Suprapubic skin (tissue), 4 donors: Measurements from ENCODE around the gene PPIE. TPM values are rescaled to one million over a fixed set of nuclear protein-coding genes. Genes with fewer than 3 reads are reported as not detected.
"Not testable (repeated sequence)": the region's sequence is repeated elsewhere in the genome, so short reads cannot be mapped to it uniquely, and the experiment has no call there.

ENCODE experiments used
- DNase-seq, 2 donors: peaks; one replicate each; pipeline ENCODE4 v3.0.0-alpha.2; 2019; ENCODE audit warnings: low spot score in 2 of 2
- H3K27ac ChIP-seq: fragments of 200-600 bp; sonication (generic); one replicate; pipeline ENCODE4 v1.5.1; 2019
- H3K27me3 ChIP-seq: fragments of 200-600 bp; sonication (generic); one replicate; pipeline ENCODE4 v1.5.1; 2019
- H3K36me3 ChIP-seq: fragments of 200-600 bp; sonication (generic); one replicate; pipeline ENCODE4 v1.5.1; 2019
- H3K4me1 ChIP-seq: fragments of 200-600 bp; sonication (generic); one replicate; pipeline ENCODE4 v1.5.1; 2019
- H3K4me3 ChIP-seq: fragments of 200-600 bp; sonication (generic); one replicate; pipeline ENCODE4 v1.5.1; 2019; ENCODE audit warnings: mild to moderate bottlenecking
- H3K9me3 ChIP-seq: fragments of 200-600 bp; sonication (generic); one replicate; pipeline ENCODE4 v1.5.1; 2019
- CTCF ChIP-seq, 2 donors: fragments of 200-600 bp in 1 of 2; fragments of 450-650 bp in 1 of 2; sonication (generic) in 1 of 2; IDR thresholded peaks; one replicate each; pipeline ENCODE4 v1.5.1; 2016 to 2019; ENCODE audit warnings: antibody characterized with exemption in 2 of 2, mild to moderate bottlenecking in 1 of 2, moderate library complexity in 1 of 2
- EP300 ChIP-seq: sonication (generic); formaldehyde crosslinking; IDR thresholded peaks from one replicate; pipeline ENCODE4 v1.6.1; 2017; ENCODE audit warnings: antibody characterized with exemption
- POLR2A ChIP-seq, 2 donors: fragments of 450-650 bp; IDR thresholded peaks; one replicate each; pipeline ENCODE4 v1.6.1; 2017; ENCODE audit warnings: antibody characterized with exemption in 2 of 2, mild to moderate bottlenecking in 2 of 2, moderate library complexity in 2 of 2
- POLR2AphosphoS5 ChIP-seq, 3 donors: sonication (generic); formaldehyde crosslinking; IDR thresholded peaks; one replicate each; pipeline ENCODE4 v1.6.1; 2017; ENCODE audit warnings: antibody characterized with exemption in 3 of 3
- WGBS: methylation state at CpG from one replicate; pipeline ENCODE4 v1.1.5; 2018; 5-methylcytosine and 5-hydroxymethylcytosine counted together
- total RNA-seq, 4 donors: library from RNA; depleted of rRNA; stranded (reverse); fragments of >200 nt; gene quantifications; one replicate each; pipeline ENCODE4 v1.1.0, GENCODE V29; 2016

PPIE gene
- total RNA-seq, 4 donors from 2014 or later, result 27.0 to 40.6 (median 28.5) TPM

DNA sequence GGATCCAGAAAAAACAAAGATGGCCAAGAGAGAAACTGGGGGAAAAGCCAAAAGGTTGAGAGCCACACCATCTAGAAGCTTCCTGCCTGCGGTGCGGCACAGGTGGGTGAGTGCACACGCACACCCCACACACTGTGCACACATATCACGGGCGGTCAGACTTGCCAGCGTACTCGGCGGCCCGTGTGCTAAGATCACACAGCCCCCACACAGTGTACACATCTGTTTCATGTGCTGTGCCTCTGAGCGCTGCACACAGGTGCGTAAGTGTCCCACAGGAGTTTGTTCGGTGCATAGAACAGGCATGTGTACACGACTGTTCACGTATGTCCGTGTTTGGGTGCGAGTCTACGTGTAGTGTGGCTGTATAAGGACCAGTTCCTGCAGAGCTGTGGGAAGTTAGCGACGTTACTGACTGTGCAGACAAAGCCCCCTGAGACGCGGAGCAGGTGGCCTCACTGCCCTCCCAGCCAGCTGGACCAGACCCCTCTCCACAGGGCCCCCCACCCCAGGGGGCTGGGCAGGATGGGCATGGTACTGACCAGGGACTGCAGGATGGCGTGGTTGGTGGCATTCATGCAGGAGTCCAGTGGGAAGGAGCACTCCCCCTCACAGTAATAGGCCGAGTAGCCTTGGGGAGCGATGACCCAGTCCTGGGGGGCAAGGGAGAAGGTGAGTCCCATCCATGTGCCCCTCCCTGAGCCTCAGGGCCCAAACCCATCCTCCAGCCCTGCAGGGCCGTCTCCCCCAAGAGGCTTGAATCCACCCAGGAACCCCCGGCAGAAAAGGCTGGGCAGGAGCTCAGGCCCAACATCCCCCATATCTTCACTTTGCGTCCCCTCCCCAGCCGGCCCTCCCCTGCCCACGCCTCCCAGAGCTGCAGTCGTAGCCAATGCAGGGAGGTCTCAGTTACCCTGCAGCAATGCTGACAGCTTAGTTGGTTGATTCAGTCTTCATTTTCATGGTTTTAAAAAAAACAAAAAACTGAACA, 24.2 kb downstream of the PPIE start:
- H3K27me3 ChIP-seq, result no peaks in the 10 kb centered on the region
- peaks cover 44% of the 10 kb centered on the region for H3K36me3 ChIP-seq
- no peak overlapping the region for H3K27ac ChIP-seq
- 90% methylated on average over 18 of the region's 30 CpGs for WGBS
- TF ChIP-seq POLR2A (IDR thresholded peaks at IDR 0.05) (no peak), CTCF (IDR thresholded peaks at IDR 0.05) (no peak), EP300 (no peak), POLR2AphosphoS5 (IDR thresholded peaks at IDR 0.05) (no peak)
- no peak for DNase-seq
- H3K4me3 ChIP-seq, result no peak overlapping the region
- no peaks in the 10 kb centered on the region for H3K9me3 ChIP-seq
- no peaks in the 10 kb centered on the region for H3K4me1 ChIP-seq

- not testable (repeated sequence) for H3K9me3 ChIP-seq, H3K4me1 ChIP-seq, H3K4me3 ChIP-seq, H3K27ac ChIP-seq, H3K27me3 ChIP-seq, DNase-seq
- WGBS, result 75% methylated on average over 15 of the region's 18 CpGs
- peaks cover 34% of the 10 kb centered on the region for H3K36me3 ChIP-seq
Observed at GRCh38 chr1:39763619-39764374, 25.1 kb downstream of the PPIE start.

- H3K4me1 ChIP-seq, H3K27ac ChIP-seq, H3K9me3 ChIP-seq, H3K27me3 ChIP-seq, DNase-seq, H3K4me3 ChIP-seq: not testable (repeated sequence)
- peaks cover 27% of the 10 kb centered on the region for H3K36me3 ChIP-seq
- WGBS, result no CpG with 5 or more reads among the region's 19 CpGs
Observed at GRCh38 chr1:39764512-39764911, 25.8 kb downstream of the PPIE start.

DNA sequence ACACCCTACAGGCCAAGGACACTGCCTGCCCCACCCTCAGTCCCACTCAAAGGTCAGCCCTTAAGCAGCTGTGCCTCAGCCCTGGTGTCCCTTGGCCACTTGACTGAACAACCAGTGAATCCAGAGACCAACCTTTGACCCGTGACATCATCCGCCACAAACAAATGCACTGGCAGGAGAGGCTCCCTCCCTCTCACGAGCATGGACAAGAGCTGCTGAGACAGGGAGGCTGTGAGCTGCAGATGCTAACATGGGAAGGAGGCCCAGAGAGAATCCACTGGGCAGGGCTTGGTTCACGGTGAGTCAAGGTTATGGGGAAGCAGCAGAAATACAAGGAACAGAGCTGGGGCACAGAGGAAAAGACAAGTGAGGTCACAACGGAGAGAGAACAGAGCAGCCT, 27.8 kb downstream of the PPIE start:
- not testable (repeated sequence) for H3K9me3 ChIP-seq, H3K4me3 ChIP-seq, H3K27me3 ChIP-seq, H3K36me3 ChIP-seq, DNase-seq, H3K27ac ChIP-seq, H3K4me1 ChIP-seq
- WGBS, result 71% methylated on average over 2 of the region's 5 CpGs

GRCh38 chr1:39769502-39769901, 30.8 kb downstream of the PPIE start:
- not testable (repeated sequence) for H3K9me3 ChIP-seq, H3K27ac ChIP-seq, H3K27me3 ChIP-seq, H3K4me3 ChIP-seq, DNase-seq, H3K4me1 ChIP-seq, H3K36me3 ChIP-seq
- 53% methylated on average over 3 of the region's 19 CpGs for WGBS

- not testable (repeated sequence) for DNase-seq, H3K27me3 ChIP-seq, H3K36me3 ChIP-seq, H3K9me3 ChIP-seq, H3K4me1 ChIP-seq, H3K27ac ChIP-seq
- 12% methylated on average over 17 of the region's 71 CpGs for WGBS
- H3K4me3 ChIP-seq, result peak overlapping the region; percentile 26
Observed at GRCh38 chr1:39770100-39771021, 31.7 kb downstream of the PPIE start.

- not testable (repeated sequence) for H3K36me3 ChIP-seq, H3K9me3 ChIP-seq, H3K4me1 ChIP-seq, DNase-seq, H3K27ac ChIP-seq, H3K27me3 ChIP-seq
- WGBS, result no CpG with 5 or more reads among the region's 57 CpGs
- peak within 1 kb of the TSS; percentile 26 for H3K4me3 ChIP-seq
Observed at GRCh38 chr1:39771022-39771532, 32.4 kb downstream of the PPIE start, which contains the start of gene OXCT2. TSS of gene OXCT2 (minus strand) at chr1:39771348. CDS start at chr1:39771255, 93 bp downstream.

GRCh38 chr1:39773369-39773979, 34.8 kb downstream of the PPIE start:
- not testable (repeated sequence) for H3K27me3 ChIP-seq, H3K36me3 ChIP-seq, H3K4me3 ChIP-seq, H3K9me3 ChIP-seq, H3K4me1 ChIP-seq, DNase-seq, H3K27ac ChIP-seq
- WGBS, result no CpG with 5 or more reads among the region's 23 CpGs

DNA sequence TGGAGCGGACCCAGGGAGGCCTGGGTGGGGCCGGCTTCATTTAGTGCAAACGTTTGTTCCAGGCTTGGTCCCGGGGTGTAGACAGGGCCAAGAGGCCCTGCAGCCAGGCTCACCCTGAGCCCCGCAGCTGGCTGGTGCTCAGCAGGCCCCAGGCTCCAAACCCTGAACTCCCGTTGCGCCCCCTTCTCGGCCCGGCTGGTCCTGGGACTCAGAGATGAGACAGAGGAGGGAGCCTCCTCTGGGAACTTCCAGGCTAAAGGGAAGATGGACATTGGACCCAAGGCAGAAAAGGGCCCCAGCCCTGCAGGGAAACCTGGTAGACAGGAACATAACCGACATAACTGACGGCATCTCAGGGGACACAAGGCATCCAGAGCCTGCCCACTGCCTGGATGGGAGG, 36.5 kb downstream of the PPIE start:
- H3K4me3 ChIP-seq, H3K36me3 ChIP-seq, H3K9me3 ChIP-seq, H3K4me1 ChIP-seq, H3K27me3 ChIP-seq, DNase-seq, H3K27ac ChIP-seq: not testable (repeated sequence)
- WGBS, result 96% methylated on average over 5 of the region's 11 CpGs

- H3K27ac ChIP-seq, H3K9me3 ChIP-seq, DNase-seq, H3K36me3 ChIP-seq, H3K4me1 ChIP-seq, H3K27me3 ChIP-seq, H3K4me3 ChIP-seq: not testable (repeated sequence)
- WGBS, result 65% methylated on average over 8 of the region's 20 CpGs
Observed at GRCh38 chr1:39775676-39776399, 37.2 kb downstream of the PPIE start.
